HUES6 (cell line): ENCODE results near the gene ZNF217.
A peak's percentile ranks its signal among the peaks of the same experiment; 100 is the strongest.
"Not testable (repeated sequence)": the region's sequence is repeated elsewhere in the genome, so short reads cannot be mapped to it uniquely, and the experiment has no call there.

Source experiments
- H3K27ac ChIP-seq: 2 replicates; pipeline ENCODE4 v1.7.0; 2013; ENCODE audit warnings: low read depth, mild to moderate bottlenecking, low read length, inconsistent platforms
- H3K27me3 ChIP-seq: 2 replicates; pipeline ENCODE4 v1.6.1; 2013; ENCODE audit warnings: low read length; ENCODE audit not compliant: control insufficient read depth, insufficient read depth
- H3K36me3 ChIP-seq: 2 replicates; pipeline ENCODE4 v1.6.1; 2013; ENCODE audit warnings: low read length; ENCODE audit not compliant: control insufficient read depth, insufficient read depth
- H3K4me1 ChIP-seq: 2 replicates; pipeline ENCODE4 v1.6.1; 2013; ENCODE audit warnings: low read length; ENCODE audit not compliant: control insufficient read depth, insufficient read depth
- H3K4me3 ChIP-seq: 2 replicates; pipeline ENCODE4 v1.5.1; 2013; ENCODE audit warnings: low read depth, low read length
- H3K9ac ChIP-seq: one replicate; pipeline ENCODE4 v1.6.1; 2013; ENCODE audit warnings: mild to moderate bottlenecking, low read length
- H3K9me3 ChIP-seq: 2 replicates; pipeline ENCODE4 v1.6.1; 2013; ENCODE audit warnings: low read depth, low read length; ENCODE audit not compliant: control insufficient read depth, insufficient read depth

The ZNF217 gene

DNA sequence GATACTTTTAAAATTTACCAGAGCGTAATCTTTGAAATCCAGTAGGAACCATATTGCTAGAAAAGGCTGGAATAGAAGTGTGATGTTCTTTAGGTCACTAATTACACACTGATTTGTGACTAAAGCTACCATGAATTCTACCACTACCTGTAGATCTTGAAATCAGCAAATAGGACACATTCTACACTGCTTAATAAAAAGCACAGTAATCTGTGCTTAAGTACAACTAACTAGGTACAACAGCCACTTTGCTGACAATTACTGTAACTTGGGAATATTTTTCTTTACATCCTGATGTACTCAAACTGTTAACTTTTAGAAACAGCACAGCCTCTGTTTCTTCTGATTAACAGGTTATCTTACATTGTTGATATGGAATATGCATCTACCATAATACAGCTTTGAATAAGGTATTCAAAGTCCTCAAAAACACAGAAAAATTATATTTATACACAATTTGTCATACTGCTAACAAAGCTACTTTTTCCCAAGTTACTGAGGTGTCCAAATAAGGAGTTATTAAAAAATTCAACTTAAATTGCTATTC is 6.4 kb downstream of the ZNF217 start:
- not testable (repeated sequence) for H3K9me3 ChIP-seq, H3K27me3 ChIP-seq, H3K36me3 ChIP-seq, H3K4me3 ChIP-seq, H3K9ac ChIP-seq
- 0 out of 2 replicates have a peak overlapping the region, but pooled peaks have one; percentile 30 for H3K27ac ChIP-seq
- peaks cover 48% of the 10 kb centered on the region for H3K4me1 ChIP-seq

DNA sequence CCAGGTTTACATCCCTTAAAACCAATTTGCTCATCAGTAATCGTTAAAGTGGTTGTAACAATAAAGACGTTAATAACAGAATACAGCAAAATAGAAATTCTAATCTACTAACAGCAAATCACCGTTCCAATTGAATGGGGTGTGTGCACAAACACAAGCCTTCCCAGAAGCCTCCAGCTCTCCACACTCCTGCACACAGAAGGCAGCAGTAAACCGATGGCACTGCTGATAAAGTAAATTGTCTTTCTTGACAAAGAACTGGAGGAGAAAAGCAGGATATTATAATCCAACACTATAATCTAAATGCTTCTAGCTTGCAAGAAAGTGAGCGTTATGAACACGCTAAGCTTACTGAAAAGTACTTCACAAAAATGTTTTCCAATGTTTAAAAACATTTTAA is 7.0 kb downstream of the ZNF217 start:
- H3K27ac ChIP-seq: 0 out of 2 replicates have a peak overlapping the region, but pooled peaks have one; percentile 30

DNA sequence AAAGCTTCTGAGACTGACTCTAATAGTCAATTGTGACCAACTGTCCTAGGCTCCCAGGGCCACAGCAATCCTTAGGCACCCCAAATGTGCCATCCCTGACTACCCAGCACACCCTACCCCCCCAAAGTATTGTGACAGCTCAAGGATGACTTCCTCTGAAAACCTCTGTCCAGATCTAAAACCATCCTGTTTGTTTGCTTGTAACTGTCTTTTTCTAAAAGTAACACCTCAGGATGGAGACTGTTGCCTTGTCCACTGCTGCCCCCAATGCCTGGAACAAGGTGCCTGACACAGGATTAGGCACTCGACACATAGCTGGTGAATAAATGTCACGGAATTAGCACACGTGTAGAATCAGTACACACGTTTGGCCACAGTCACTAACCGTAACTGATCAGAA is 7.7 kb downstream of the ZNF217 start:
- not testable (repeated sequence) for H3K27ac ChIP-seq, H3K9me3 ChIP-seq, H3K4me3 ChIP-seq, H3K9ac ChIP-seq, H3K27me3 ChIP-seq
- Histone ChIP-seq H3K4me1 (peaks cover 60% of the 10 kb centered on the region), H3K36me3 (peaks cover 22% of the 10 kb centered on the region)

More for the DNA sequence above, 7.0 kb downstream of the ZNF217 start:
- H3K4me1 ChIP-seq: peaks cover 54% of the 10 kb centered on the region
- no peak overlapping the region for H3K4me3 ChIP-seq
- no peak overlapping the region for H3K9ac ChIP-seq
- no peaks in the 10 kb centered on the region for H3K27me3 ChIP-seq
- no peaks in the 10 kb centered on the region for H3K9me3 ChIP-seq
- H3K36me3 ChIP-seq: peaks cover 14% of the 10 kb centered on the region

DNA sequence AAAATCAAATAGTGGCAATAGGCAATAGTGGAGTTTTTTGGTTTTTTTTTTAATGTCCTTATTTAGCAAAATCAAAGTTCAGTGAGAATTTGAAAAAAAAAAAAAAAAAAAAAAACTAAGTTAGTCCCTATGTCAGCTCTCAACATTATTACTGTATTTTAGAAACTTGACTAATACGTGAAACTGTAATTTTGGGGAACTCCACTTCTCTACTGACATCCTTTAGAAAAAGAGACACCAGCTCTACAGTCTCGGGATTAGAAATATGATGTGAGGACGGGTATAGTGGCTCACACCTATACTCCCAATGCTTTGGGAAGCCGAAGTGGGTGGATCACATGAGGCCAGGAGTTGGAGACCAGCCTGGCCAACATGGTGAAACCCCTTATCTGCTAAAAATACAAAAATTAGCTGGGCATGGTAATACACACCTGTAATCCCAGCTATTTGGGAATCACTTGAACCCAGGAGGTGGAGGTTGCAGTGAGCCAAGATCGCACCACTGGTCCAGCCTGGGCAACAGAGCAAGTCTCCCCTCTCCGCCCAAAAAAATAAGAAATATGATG is 8.6 kb downstream of the ZNF217 start:
- peaks cover 30% of the 10 kb centered on the region for H3K36me3 ChIP-seq
- H3K4me3 ChIP-seq, H3K27me3 ChIP-seq, H3K27ac ChIP-seq, H3K9me3 ChIP-seq, H3K9ac ChIP-seq: not testable (repeated sequence)
- peaks cover 68% of the 10 kb centered on the region for H3K4me1 ChIP-seq

DNA sequence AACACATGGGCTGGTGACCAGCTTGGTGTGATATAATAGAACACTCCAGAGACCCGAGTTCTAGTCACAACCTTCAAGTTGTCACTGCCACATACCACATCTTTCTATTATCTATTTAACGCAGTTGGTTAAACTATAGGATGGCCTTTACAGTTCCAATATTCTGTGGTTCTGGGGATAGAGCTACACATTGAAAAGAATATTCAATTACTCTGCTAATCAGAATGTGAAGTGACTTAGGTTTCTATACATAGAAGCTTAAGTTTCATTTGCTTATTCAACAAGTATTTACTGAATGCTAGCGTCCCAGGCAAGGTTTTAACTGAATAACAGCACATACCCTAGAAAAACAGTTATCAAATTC is 9.1 kb downstream of the ZNF217 start:
- H3K27me3 ChIP-seq, H3K4me3 ChIP-seq, H3K9ac ChIP-seq, H3K27ac ChIP-seq, H3K9me3 ChIP-seq: not testable (repeated sequence)
- Histone ChIP-seq H3K4me1 (peaks cover 72% of the 10 kb centered on the region), H3K36me3 (peaks cover 35% of the 10 kb centered on the region)

DNA sequence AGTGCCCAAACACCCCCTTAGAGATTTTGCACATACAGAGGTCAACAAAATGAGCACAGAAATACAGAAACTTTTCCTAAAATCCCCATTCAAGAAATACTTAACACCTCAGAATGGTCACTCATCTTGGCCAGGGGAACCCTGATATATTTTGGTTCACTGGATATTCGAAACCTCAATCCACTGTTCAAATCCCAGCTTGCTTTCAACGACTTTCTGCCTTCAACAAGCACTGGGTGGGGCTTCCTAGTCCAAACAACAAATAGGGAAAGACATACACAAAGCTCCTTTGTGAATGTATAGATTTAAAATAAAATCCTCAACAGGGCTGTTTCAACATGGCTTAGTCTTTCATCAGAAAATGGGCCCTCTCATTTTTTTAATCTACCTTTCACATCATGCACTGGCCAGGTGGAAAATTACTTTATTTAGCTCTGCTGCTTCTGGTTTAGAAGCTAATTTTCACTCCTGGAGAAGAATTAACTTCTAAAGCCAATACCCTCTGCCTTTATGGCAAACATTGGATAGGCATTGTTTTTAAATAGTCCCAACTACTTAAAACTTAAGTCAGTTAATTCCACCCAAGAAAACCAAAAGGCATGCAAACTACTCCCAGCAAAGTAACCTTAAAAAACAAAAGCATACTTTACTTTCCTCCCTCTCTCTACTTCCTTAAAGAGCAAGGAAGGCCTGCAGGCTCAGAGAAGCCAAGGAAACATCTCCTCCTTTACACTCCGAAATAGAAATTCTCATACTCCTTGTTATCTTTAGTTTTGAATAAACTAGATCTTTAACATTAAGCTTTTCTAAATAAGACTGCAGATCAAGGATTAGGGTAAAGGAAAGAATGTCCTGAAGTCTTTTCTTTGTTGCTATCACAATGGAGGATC is 9.7 kb downstream of the ZNF217 start:
- not testable (repeated sequence) for H3K4me3 ChIP-seq, H3K9ac ChIP-seq
- H3K4me1 ChIP-seq: peaks cover 72% of the 10 kb centered on the region

DNA sequence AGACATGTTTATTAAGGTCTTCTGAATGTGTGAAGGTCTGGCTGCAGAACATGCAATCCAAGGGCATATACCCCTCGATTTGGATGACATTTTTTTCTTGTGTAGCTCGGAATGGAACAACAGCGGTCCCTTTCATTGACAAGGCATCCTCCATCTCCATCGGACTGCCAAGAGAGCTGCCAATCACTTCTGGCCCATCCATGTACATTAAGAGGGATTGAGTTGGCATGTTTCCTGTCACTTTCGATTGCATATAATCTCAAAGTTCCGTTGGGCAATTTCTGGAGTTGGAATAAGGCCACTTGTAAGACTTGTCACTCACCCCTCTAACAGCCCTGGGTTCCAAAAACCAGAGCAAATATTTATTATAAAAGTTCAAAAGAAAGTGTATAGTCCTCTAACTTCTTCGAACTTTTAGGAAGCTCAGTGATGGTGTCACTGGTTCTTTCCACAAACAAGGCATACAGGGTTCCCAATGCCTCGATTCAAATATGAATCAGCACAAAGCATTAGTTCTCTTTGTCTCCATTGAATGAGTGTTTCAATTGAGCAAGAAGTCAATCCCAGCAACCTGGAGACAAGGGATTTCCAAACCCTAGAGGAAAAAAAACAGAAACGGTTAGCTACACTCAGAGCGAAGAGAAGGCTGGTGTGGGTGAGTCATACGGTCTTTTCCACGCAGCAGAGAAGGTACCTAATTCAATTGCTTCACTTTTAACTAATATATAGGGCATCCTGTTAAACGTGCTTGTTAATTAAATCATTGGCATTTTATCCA is 10.9 kb downstream of the ZNF217 start:
- Histone ChIP-seq H3K27me3 (no peaks in the 10 kb centered on the region), H3K27ac (no peak overlapping the region), H3K4me3 (no peak overlapping the region), H3K4me1 (peaks cover 65% of the 10 kb centered on the region), H3K9ac (no peak overlapping the region), H3K9me3 (no peaks in the 10 kb centered on the region), H3K36me3 (peaks cover 50% of the 10 kb centered on the region)

More for the DNA sequence above, 9.7 kb downstream of the ZNF217 start:
- H3K27me3 ChIP-seq, H3K9me3 ChIP-seq: not testable (repeated sequence)
- Histone ChIP-seq H3K27ac (0 out of 2 replicates have a peak overlapping the region, but pooled peaks have one; percentile 49), H3K36me3 (peaks cover 41% of the 10 kb centered on the region)

DNA sequence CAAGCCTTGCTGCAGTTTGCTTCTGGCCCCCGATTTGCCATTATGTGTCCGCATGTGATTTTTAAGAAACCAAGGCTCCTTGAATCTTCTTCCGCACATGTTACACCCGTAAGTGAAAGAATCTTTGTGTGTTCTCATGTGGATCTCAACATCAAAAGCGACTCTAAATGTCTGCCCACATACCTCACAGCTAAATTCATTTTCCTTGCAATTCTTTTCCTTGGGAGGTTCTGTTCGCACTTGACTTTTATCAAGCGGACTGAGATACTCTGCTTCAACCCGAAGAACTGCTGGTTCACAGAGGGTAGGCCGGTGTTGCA is 11.4 kb downstream of the ZNF217 start:
- no peak overlapping the region for H3K27ac ChIP-seq

DNA sequence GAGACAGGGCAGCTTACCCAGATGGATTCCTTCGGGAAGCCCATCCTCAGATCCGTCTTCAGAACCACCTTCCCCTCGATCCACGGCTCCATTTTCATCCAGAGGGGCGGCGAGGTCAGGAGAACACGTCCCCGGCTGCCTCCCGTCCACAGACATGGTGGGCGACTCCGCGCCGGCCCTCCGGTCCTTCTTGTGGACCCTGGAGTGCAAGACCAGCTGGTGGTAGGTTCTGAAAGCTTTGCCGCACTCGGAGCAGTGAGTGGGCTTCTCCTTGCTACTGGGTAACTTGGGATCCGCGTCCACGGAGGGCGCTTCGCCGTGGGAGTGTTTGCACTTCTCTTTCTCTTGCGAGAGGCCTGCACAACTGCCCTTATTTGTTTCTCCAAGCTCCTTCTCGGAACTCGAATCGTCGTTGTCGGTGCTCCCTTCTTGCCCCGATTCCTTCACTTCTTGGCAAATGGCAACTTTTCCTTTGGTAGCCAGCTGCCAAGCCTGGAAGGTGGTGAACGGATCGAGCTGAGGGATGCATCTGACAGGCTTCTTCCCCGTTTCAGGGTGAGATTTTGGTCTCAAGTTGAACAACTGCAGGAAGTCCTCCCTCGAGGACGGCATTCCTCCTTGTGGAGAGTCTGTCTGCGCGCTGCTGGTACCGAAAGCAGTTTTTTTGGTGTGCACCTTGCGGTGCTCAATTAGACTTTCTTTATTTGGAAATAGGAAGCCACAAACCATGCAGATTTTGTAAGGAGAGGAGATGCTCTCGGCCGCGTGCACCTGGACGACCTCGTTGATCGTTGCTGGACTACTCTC is 12.0 kb downstream of the ZNF217 start:
- H3K4me1 ChIP-seq: peaks cover 58% of the 10 kb centered on the region
- no peaks in the 10 kb centered on the region for H3K27me3 ChIP-seq
- peaks cover 61% of the 10 kb centered on the region for H3K36me3 ChIP-seq
- no peak overlapping the region for H3K9ac ChIP-seq
- H3K9me3 ChIP-seq: no peaks in the 10 kb centered on the region
- H3K4me3 ChIP-seq: no peak overlapping the region
- no peak overlapping the region for H3K27ac ChIP-seq

More for the DNA sequence above, 11.4 kb downstream of the ZNF217 start:
- H3K27me3 ChIP-seq: no peaks in the 10 kb centered on the region
- H3K36me3 ChIP-seq: peaks cover 56% of the 10 kb centered on the region
- H3K9me3 ChIP-seq: no peaks in the 10 kb centered on the region
- H3K4me3 ChIP-seq: no peak overlapping the region
- peaks cover 63% of the 10 kb centered on the region for H3K4me1 ChIP-seq
- H3K9ac ChIP-seq: no peak overlapping the region

DNA sequence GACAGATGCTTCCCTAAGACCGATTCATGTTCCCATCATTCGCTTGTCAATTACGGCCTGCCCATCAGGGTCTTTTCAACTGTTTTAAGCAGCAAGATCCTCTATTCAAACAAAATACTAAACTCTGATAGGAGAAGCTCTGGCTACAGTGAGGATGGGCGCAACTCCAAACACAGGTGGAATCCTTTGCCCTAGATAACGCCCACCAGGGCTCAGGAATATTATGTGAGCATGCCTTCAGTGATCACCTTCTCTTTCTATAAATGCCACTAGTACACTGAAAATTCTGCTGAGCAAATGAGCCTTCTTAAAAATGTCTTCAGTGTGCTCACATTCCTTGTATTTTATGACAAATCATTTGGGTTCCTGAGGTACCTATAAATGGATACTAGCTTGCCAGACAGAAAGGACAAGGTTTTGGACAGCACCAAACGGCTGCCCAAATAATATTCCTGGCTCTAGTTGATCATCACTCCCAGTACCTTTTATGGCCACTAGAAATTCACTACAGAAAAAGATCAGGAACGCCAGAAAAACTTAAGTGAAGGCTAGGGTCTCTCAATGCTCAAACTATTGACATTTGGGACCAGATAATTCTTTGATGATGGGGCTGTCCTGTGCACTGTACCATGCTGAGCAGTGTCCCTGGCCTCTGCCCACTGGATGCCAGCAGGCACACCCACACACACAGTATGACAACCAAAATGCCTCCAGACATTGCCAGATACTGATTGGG is 13.1 kb downstream of the ZNF217 start:
- Histone ChIP-seq H3K4me1 (peaks cover 47% of the 10 kb centered on the region), H3K9me3 (no peaks in the 10 kb centered on the region), H3K4me3 (no peak overlapping the region), H3K27me3 (no peaks in the 10 kb centered on the region), H3K9ac (no peak overlapping the region), H3K27ac (no peak overlapping the region), H3K36me3 (peaks cover 72% of the 10 kb centered on the region)
